ENCODE results near the gene OSGIN1.

OSGIN1 gene

GRCh38 chr16:83958846-83959565 lies 6.0 kb downstream of the OSGIN1 start:
- DNase-seq, result no peak

- no peak for DNase-seq
Measured at GRCh38 chr16:83959656-83960434, 6.8 kb downstream of the OSGIN1 start.

- DNase-seq, result no peak
Measured at GRCh38 chr16:83960521-83961249, 7.6 kb downstream of the OSGIN1 start.

GRCh38 chr16:83961591-83961990 lies 8.6 kb downstream of the OSGIN1 start:
- no peak for DNase-seq

- DNase-seq, result no peak
Measured at GRCh38 chr16:83963277-83964119, 10.5 kb downstream of the OSGIN1 start.

- DNase-seq, result no peak
Measured at GRCh38 chr16:83964684-83965443, 11.8 kb downstream of the OSGIN1 start.

- no peak for DNase-seq
Measured at GRCh38 chr16:83965444-83966152, 12.6 kb downstream of the OSGIN1 start.

- DNase-seq, result no peak
Measured at GRCh38 chr16:83966153-83966696, 13.2 kb downstream of the OSGIN1 start.

GRCh38 chr16:83967091-83967490 lies 14.1 kb downstream of the OSGIN1 start:
- DNase-seq, result no peak

GRCh38 chr16:83967838-83968305 lies 14.8 kb downstream of the OSGIN1 start, which contains the start of gene NECAB2:
Gene NECAB2, plus strand, starts transcription at chr16:83968244. Its CDS starts 405 bp downstream, at chr16:83968649.
- peak; percentile 79 for DNase-seq

GRCh38 chr16:83968306-83968851 lies 15.3 kb downstream of the OSGIN1 start:
- peak; percentile 50 for DNase-seq

GRCh38 chr16:83968891-83969649 lies 16.0 kb downstream of the OSGIN1 start:
- DNase-seq, result peak; percentile 55

GRCh38 chr16:83969771-83970429 lies 16.9 kb downstream of the OSGIN1 start:
- DNase-seq, result no peak

GRCh38 chr16:83970430-83970815 lies 17.4 kb downstream of the OSGIN1 start:
- DNase-seq, result no peak

GRCh38 chr16:83971165-83972130 lies 18.4 kb downstream of the OSGIN1 start:
- DNase-seq, result no peak

GRCh38 chr16:83972256-83973008 lies 19.4 kb downstream of the OSGIN1 start:
- DNase-seq, result no peak

GRCh38 chr16:83973077-83973476 lies 20.0 kb downstream of the OSGIN1 start:
- no peak for DNase-seq

Data from eye (tissue), 1 donor.